GOT3 (cell line): ENCODE results near the gene IRS2.
"Not testable (repeated sequence)": the region's sequence is repeated elsewhere in the genome, so short reads cannot be mapped to it uniquely, and the experiment has no call there.

ENCODE experiments used
- DNase-seq: peaks from one replicate; lab custom pipeline; 2025; ENCODE audit warnings: mixed read lengths; lab: John Stamatoyannopoulos, UW

The IRS2 gene

DNA sequence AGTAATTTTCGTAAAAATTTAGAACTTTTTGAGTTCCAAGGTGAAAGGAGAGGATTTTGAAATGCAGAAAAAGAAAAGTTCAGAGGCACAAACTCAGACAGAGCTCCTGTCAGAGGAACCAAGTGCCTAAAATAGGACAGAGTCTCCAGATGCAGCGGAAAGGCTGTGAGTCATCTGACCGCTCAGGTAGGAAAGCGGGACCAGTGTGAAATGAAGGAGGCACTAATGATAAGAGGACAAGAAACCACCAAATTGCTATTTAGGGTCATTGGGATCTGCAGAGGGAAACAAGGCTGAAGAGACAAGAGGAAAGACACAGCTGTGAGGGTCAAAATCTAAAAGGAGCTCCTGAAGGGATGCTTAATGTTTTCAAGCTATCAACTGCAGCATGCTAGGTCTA lies 34.9 kb downstream of the IRS2 start:
- no peak for DNase-seq

DNA sequence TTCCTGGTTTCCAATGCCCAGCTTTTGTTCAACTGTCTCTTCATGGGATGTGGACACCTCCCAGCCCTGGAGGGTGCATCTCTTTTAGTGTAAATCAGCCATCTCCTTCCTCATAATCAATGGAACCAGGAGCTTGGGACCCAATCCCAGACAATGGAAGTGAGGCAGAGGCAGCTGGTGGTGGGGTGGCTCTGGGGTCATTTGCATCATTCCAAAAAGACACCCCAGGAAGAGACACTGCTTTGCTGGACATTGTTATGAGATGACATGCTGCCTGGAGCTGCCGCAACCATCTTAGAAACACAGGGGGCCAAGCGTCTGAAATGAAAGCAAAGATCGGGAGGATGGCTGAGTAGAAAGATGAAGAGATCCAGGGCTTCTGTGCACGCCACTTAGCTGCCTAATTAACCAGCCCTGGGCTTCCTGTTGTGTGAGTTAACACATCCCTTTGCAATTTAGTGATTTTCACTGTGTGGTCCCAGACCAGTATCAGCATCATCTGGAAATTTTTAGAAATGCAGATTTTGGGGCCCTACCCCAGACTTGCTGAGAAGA lies 36.1 kb downstream of the IRS2 start:
- DNase-seq, result no peak

DNA sequence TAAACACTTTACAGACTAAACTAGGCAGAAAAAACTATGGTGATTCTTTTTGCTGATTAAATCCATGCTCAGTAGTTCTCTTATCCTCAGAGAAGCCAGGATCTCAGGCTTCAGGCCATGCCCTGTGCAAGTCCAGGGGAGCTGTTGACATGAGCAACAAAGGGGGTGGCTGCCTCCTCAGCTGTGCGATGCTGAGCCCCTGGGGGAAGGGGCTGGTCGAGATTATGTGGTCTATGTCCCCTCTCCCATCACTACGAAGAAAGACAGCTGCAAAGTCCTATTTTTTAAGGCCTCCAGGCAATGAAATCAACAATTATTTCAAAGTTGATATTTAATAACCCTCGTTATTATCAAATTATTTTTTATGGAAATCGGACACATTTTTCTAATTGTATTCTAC lies 37.0 kb downstream of the IRS2 start:
- no peak for DNase-seq

DNA sequence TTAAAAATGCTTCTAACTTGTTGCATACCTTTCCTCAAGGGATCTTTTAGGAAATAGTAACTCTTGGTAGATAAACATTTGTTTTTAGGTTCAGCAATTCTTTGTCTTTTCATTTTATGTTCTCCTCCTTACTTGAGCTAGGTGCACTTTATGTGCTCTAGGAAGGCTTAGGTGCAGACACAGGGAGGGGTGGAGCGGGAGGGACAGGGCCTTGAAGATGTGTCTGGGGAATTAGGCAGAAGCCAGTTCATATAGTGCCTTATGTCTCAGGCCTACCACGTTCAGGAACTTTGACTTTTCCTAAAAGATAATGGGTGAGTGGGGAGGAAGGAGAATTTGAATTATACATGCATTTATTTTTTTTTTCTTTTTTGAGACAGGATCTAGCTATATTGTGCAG lies 37.7 kb downstream of the IRS2 start:
- DNase-seq, result no peak

DNA sequence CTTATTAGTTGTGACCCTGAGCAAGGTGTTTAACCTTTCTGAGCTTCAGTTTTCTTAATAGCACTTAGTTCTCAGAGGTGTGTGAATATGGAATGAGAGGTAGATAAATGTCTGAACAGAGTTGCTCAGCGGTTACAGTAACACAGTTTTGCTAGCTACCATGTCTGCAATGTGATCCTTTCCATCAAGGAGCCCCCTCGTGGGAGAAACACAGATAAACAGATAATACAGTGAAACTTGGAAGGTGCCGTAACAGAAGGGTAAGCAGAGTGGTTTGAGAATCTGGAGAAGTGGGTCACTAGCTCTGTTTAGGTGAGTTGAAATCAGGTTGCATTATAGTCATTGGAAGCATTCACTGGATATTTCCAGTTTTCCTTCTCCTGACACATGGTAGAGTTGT lies 38.9 kb downstream of the IRS2 start:
- DNase-seq, result no peak

DNA sequence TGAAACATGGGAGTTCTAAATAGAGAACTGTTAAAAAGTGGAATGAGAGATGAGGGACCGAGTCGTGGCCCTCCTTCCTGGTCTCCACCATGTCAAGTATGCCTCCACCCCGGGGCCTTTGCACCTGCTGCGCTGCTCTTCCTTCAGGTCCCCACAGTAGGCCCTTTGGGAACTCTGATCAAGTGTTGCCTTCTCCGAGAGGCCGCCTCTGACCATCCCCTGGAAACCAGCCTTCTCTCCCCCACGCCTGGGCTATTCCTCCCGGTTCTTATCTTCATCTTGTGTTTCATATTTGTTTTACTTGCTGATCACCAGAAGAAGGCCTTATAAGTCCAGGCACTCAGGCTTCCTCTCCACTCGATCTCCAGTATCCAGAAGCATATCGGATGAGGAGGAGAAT lies 40.0 kb downstream of the IRS2 start:
- DNase-seq, result no peak

DNA sequence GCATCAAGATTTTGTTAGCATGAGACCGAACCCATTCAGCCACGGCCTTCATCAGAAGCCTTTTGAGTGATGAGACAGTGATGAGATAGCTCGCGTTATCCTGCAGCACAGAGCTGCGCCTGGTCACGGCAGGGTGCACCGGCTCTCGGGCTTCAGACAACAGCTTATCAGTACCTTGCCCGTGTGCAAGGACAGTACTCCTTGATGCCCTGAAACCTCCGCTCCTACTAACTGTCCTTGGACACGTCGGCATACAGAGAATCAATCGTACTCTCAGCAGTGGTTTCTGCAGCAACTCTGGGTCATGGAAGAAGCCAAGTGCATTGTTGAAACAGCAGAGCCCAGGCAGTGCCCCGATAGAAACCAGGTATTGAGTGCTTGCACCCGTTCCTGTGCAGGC lies 40.7 kb downstream of the IRS2 start:
- DNase-seq, result no peak

DNA sequence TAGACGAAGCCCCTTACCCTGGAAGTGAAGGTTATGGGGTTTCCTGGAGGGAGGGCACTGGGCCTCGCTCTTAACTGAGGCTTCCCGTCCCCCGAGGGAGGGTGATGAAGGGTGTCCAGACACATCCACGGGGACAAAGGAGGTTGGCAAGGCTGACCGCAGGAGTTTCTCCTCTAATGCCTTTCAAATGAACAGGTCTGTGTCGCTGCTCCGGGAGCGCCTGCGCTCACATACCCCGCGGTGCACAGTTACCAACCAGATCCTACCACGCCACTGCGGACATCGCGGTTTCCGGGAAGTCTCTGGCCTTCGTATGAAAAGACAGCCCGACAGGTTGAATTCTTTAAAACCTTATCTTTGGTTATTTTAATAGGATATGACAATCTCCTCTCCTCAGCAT lies 41.3 kb downstream of the IRS2 start:
- DNase-seq, result no peak

DNA sequence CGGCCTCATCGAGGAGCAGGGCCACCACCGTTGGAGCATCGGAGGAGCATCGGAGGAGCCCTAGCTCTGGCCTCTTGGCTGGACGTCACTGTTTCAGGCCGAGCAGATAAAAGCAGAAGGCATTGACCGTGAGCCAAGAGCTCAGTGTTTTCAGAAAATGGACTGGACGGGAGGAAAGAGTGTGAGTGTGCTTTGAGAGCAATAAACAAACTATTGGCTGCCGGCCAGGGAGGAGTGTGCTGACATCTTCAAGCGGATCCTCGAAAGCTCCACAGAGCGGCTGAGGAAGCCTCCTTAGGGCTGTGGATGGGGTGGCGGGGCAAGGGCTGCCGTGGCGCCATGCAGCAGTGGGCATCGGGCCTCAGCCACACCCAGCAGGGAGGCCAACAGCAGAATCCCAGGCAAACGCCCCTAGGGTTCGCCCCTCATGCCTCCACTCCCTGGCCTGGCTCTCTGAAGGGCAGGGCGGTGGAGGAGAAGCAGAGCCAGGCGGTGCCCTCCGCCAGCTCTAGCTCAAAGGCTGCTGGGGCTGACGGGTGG lies 41.8 kb downstream of the IRS2 start:
- DNase-seq, result no peak

DNA sequence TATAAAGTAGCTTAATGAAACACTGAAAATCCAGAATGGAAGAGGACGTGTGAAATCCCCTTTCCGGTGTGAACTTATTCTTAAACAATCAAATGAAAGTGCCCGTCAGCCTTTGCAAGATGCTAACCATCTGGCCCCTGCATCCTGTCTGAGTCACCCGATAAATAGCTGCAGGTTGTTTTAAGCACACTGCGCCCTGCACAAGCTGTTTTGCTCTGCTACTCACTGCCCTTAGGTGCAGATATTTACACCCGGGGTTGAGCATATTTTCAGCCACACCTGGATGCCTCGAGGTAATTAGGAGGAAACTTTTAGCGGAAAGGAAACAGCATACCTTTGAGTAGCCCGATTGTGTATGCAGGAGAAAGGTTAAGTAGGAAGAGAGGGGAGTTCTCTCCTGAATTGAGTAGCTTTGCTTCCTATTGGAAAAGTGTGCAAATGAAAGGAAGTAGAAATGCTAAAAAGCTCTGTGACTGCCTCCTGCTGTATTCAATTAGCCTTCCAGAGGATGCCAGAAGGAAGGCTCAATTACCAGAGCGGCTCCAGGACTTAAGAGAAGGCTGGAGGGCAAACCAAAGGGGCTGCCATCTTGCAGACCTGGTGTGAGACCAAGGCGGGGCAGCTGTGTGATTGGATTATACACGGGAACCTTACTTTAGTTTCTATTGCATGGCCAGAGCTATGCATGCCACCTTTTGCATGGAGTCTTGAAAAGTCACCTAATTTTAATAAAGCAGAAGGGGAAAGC lies 42.5 kb downstream of the IRS2 start:
- DNase-seq, result no peak

DNA sequence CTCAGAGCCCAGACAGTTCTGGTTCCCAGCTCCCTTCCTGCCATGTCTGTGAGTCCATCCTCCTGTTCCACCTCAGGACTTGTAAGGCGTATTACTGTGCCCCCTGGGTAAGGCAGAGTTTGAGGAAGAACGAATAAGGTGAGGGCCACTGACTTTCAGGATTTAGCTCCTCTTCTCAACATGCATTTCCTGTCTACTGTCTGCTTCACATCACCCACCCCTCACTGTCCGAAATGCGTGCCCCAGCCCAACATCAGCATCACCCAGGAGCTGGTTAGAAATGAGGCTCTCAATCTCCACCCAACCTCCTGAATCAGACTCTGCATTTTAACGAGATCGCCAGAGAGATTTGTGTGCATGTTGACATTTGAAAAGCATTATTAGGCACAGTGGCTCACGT lies 44.4 kb downstream of the IRS2 start:
- no peak for DNase-seq

DNA sequence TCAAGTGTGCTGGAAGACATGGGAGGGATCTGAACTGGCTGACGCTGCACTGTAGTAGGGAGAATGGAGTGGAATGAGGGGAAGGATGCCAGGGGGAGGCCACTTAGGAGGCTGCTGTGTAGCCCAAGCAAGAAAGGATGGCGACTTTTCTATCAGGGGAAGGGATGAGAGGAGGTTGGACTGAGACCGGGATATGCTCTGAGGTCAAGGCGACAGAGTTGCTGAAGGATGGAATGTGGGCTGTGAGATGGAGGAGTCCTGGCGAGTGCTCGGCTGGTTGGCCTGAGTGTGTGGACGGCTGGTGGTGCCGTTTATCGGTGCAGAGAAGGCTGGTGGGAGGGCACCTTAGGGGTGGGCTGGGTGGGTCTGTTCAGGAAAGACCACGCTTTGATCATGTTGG lies 45.7 kb downstream of the IRS2 start:
- no peak for DNase-seq

DNA sequence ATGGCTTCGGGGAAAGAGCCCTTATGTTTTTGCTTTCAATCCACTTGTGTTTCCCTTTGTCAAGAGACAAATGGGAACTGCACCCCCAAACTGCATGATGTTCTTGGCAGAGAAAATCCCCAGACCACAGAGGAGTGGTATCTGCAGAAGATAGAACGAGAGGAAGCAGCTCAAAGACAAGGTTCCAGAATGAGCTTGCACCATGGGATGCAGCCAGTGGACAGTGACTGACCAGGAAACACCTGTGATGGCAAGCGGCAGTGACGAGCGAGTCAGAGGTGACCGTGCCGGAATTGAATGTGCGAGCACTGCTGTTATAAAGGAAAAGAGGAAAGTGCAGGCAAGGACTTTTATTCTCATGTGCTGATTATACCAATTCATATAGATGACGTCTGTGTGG lies 46.3 kb downstream of the IRS2 start:
- DNase-seq, result no peak

DNA sequence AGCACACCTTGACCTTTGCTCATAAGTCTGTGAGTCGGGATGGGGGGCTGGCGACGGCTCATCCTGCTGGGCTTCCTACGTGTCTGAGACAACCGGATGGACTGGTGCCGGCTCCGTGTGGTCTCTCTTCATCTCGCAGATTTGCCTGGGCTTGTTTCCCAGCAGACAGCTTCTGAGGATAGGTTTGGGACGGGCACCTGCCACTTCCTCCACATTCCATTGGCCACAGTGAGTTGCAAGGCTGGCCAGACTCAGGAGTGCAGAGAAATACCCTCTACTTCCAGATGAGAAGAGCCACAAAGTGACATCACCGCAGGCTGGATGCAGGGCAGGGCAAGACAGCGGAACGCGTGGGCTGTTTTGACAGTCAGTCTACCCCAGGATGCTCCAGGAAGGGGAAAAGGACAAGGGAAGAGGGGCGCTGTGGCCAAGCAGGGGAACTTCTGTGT lies 48.1 kb downstream of the IRS2 start:
- no peak for DNase-seq

DNA sequence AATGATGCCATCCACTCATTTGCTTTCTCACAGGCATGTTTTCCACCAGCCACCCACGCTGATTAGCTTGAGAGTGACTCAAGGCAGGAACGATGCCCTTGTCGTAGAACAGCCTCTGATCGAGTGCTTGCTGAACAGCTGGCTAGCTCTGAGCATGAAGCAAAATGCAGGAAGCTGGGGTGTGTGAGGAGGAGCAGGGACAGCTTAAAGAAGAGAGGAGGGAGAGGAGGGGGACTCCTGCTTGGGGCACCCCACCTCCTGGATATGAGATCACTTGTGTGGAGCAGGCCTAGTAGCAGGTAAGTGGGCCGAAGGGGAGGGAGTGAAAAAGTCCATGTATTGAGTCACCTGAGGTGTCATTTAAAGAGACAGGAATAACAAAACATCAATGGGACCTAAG lies 48.8 kb downstream of the IRS2 start:
- no peak for DNase-seq

DNA sequence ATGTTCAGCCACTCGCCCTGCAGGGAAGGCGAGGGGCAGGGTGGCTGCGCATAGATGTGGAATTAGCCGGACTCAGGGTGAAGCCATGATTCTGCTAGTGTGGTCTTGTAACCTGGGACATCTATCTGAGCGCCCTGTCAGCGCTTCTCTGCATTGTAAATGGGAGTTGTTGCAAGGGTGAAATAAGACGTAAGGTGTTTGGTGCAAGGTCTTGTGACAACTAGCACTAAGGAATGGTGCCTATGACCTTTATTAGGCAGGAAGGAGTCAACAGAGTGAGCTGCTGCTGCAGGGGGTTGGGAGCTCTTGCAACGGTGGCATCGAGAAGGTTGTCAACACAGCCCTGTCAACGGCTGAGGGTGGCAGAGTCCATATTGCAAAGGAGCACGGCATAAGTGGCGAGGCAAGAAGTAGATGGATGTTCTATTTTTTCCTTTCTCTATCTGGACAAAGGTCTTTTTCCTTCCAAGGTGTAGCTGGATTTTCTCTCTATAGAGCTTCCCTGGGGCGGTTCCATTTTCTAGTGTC lies 49.3 kb downstream of the IRS2 start:
- DNase-seq, result no peak

DNA sequence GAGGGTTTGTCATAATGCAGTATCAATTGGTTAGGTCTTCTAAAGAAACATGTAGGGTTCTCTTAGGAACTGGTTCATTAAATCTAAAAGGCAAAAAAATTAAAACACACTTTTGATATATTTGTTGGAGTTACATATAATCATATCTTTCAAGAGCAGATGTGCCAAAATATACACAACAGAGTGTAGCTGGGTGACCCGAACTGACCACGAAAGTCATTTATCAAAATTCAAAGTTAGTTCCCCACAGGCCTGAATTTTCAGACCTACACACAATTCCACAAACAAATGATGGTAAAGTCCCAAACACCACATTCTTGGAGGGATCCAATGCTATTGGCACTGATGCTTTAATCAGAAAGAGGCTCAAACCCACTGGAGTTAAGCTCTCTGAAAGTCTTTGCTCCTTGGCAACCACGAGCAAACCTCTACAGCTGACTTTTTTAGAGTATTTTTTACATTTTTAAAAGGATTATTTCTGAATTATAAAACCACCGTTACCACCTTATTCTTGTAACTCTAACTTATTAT lies 50.9 kb downstream of the IRS2 start:
- DNase-seq, result no peak

DNA sequence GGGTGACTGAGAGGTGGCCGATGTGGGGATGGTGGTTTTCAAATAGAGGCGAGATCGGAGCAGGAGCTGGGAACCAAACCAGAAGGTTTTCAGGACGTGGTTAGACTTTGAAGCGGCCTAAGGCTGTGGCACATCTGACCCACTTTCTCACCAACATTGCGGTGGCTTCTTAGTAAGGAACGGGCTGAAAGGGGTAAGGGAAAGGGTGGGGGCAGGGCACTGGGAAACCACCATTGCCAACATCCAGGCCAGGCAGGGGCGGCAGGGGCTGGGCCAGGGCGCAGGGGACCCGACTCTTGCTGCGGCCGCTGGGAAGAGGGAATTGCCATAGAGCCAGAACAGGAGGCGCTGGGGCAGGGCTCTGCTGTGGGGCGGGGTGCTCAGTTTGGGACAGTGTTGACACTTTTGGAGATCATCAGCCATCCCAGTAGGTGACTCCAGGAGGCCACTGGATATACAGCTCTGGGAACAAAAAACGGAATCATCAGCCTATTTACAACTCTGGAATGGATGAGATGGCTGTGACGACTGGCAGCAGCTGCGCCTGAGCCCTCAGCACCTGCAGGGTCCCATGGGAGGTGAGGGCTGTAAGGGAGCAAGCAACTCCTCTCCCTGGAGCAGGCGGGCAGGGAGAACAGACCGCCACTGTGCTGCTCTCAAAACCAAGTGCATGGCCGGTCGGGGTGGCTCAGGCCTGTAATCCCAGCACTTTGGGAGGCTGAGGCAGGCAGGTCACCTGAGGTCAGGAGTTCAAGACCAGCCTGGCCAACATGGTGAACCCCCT lies 52.2 kb downstream of the IRS2 start:
- DNase-seq, result no peak

DNA sequence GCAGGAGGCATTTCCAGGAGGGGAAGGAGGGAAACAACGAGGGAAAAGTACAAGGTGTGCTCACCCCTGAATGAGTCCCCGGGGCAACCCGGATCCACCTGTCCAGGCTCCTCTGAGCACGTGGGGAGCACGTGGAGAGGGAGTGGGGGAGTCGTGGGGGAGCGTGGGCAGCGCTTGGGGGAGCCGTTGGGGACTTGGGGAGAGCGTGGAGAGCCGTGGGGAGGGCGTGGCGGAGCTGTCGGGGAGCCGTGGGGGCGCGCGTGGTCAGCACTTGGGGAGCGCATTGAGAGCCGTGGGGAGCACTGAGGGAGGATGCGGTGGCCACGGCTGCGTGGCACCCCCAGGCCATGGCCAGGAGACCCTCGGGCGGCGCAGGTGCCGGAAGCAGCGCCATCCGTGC lies 52.8 kb downstream of the IRS2 start:
- DNase-seq, result no peak

DNA sequence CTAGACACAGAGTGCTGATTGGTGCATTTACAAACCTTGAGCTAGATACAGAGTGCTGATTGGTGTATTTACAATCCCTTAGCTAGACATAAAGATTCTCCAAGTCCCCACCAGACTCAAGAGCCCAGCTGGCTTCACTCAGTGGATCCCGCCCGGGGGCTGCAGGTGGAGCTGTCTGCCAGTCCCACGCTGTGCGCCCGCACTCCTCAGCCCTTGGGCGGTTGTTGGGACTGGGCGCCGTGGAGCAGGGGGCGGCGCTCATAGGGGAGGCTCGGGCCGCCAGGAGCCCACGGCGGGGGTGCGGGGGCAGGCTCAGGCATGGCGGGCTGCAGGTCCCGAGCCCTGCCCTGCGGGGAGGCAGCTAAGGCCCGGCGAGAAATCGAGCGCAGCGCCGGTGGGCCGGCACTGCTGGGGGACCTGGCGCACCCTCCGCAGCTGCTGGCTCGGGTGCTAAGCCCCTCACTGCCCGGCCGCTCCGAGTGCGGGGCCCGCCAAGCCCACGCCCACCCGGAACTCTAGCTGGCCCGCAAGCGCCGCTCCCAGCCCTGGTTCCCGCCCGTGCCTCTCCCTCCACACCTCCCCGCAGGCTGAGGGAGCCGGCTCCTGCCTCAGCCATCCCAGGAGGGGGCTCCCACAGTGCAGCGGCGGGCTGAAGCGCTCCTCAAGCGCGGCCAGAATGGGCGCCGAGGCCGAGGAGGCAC lies 53.8 kb downstream of the IRS2 start:
- DNase-seq, result not testable (repeated sequence)

DNA sequence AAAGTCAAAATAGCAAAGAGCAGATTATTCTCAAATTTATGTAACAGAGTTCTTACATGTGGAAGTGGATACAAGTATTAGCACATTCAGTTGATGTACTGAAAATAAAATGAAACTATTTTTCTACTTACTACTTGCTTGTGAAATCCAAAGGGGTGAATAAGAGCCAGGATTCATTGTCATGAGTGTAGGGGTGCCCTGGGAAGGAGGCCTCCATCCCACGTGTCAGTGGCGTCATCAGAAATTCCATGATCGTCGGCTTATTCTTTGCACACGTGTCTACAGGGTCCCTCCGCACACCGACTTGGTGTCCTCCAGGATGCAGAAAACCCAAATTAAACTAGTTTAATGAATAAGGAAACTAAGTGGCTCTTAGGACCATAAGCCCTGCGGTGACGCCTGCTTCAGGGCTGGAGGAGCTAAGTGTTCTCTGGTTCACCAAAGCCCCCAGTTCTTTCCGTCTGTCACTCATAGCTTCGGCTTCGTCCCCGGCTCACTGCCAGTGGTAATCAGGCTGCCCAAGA lies 55.5 kb downstream of the IRS2 start:
- DNase-seq, result no peak
